Vagina (tissue), 2 donors: ENCODE results near the gene DNAH6. TPM values are rescaled to one million over a fixed set of nuclear protein-coding genes. Genes with fewer than 3 reads are reported as not detected.

Source experiments
- DNase-seq, 2 donors: peaks; one replicate each; pipeline ENCODE4 v3.0.0-alpha.2; 2017; ENCODE audit errors: extremely low spot score in 2 of 2
- H3K27ac ChIP-seq: fragments of 200-600 bp; sonication (generic); one replicate; pipeline ENCODE4 v1.5.1; 2019
- H3K27me3 ChIP-seq: fragments of 200-600 bp; sonication (generic); one replicate; pipeline ENCODE4 v1.5.1; 2019
- H3K36me3 ChIP-seq, 2 donors: fragments of 200-600 bp; sonication (generic); one replicate each; pipeline ENCODE4 v1.5.1; 2017 to 2019
- H3K4me1 ChIP-seq: fragments of 200-600 bp; sonication (generic); one replicate; pipeline ENCODE4 v1.5.1; 2019
- H3K4me3 ChIP-seq, 2 donors: fragments of 200-600 bp; sonication (generic); 1 replicate in 1 of 2; 2 replicates in 1 of 2; pipeline ENCODE4 v1.5.1; 2016 to 2019
- H3K9me3 ChIP-seq: fragments of 200-600 bp; sonication (generic); one replicate; pipeline ENCODE4 v1.5.1; 2019
- CTCF ChIP-seq, 3 experiments: fragments of 450-650 bp in 2 of 3; fragments of 200-600 bp in 1 of 3; sonication (generic) in 1 of 3; IDR thresholded peaks; one replicate each; pipeline ENCODE4 v1.5.1; 2017 to 2019; ENCODE audit warnings: antibody characterized with exemption in 3 of 3, mild to moderate bottlenecking in 2 of 3, moderate library complexity in 2 of 3
- POLR2A ChIP-seq, 2 donors: fragments of 450-650 bp; IDR thresholded peaks; one replicate each; pipeline ENCODE4 v1.6.1; 2017; ENCODE audit warnings: antibody characterized with exemption in 2 of 2, mild to moderate bottlenecking in 2 of 2, moderate library complexity in 2 of 2
- POLR2AphosphoS5 ChIP-seq, 2 donors: sonication (generic); formaldehyde crosslinking; IDR thresholded peaks; one replicate each; pipeline ENCODE4 v1.9.0; 2017; ENCODE audit warnings: antibody characterized with exemption in 2 of 2, mild to moderate bottlenecking in 2 of 2, low read depth in 1 of 2; ENCODE audit not compliant: insufficient read depth in 1 of 2
- intact Hi-C: fragments of 100-400 bp; cut with DNase I; formaldehyde crosslinking; loops from one replicate; pipeline ENCODE4 v1.15.1; 2023
- total RNA-seq: library from RNA; depleted of rRNA; stranded (reverse); fragments of >200 nt; gene quantifications from one replicate; pipeline ENCODE4 v1.2.3, GENCODE V29; 2016

The DNAH6 gene
- total RNA-seq, 1 donor from 2014 or later = 0.49 TPM

GRCh38 chr2:84793641-84794040, 277.3 kb downstream of the DNAH6 start:
- intact Hi-C loops = no loop called here
- Histone ChIP-seq H3K4me1 (no peaks in the 10 kb centered on the region), H3K9me3 (no peaks in the 10 kb centered on the region), H3K27me3 (no peaks in the 10 kb centered on the region), H3K36me3 (no peaks in the 10 kb centered on the region), H3K4me3 (no peak overlapping the region), H3K27ac (no peak overlapping the region)
- DNase-seq = no peak
- no peak for TF ChIP-seq CTCF (IDR thresholded peaks at IDR 0.05)
- TF ChIP-seq POLR2A (IDR thresholded peaks at IDR 0.05) = no peak

- intact Hi-C loops = no loop called here
- H3K4me3 ChIP-seq = no peak overlapping the region
- no peak overlapping the region for H3K27ac ChIP-seq
- no peaks in the 10 kb centered on the region for H3K27me3 ChIP-seq
- H3K36me3 ChIP-seq = no peaks in the 10 kb centered on the region
- H3K4me1 ChIP-seq = no peaks in the 10 kb centered on the region
- TF ChIP-seq CTCF (IDR thresholded peaks at IDR 0.05) (no peak), POLR2A (IDR thresholded peaks at IDR 0.05) (no peak), POLR2AphosphoS5 (IDR thresholded peaks at IDR 0.05; ENCODE audit: insufficient read depth in 1 of 2, low read depth in 1 of 2) (no peak)
- no peaks in the 10 kb centered on the region for H3K9me3 ChIP-seq
- DNase-seq = no peak
Observed at GRCh38 chr2:84796798-84797197, 280.5 kb downstream of the DNAH6 start.

GRCh38 chr2:84797271-84797670, 281.0 kb downstream of the DNAH6 start:
- intact Hi-C loops = no loop called here
- H3K27me3 ChIP-seq = no peaks in the 10 kb centered on the region
- no peak overlapping the region for H3K27ac ChIP-seq
- no peaks in the 10 kb centered on the region for H3K36me3 ChIP-seq
- H3K4me3 ChIP-seq = no peak overlapping the region
- TF ChIP-seq CTCF (IDR thresholded peaks at IDR 0.05) (no peak), POLR2A (IDR thresholded peaks at IDR 0.05) (no peak), POLR2AphosphoS5 (IDR thresholded peaks at IDR 0.05; ENCODE audit: insufficient read depth in 1 of 2, low read depth in 1 of 2) (no peak)
- no peaks in the 10 kb centered on the region for H3K4me1 ChIP-seq
- DNase-seq = no peak
- no peaks in the 10 kb centered on the region for H3K9me3 ChIP-seq

GRCh38 chr2:84799772-84800171, 283.5 kb downstream of the DNAH6 start:
- H3K36me3 ChIP-seq = no peaks in the 10 kb centered on the region
- H3K27me3 ChIP-seq = no peaks in the 10 kb centered on the region
- intact Hi-C loops = no loop called here
- H3K4me3 ChIP-seq = no peak overlapping the region
- H3K27ac ChIP-seq = no peak overlapping the region
- DNase-seq = no peak
- TF ChIP-seq POLR2AphosphoS5 (IDR thresholded peaks at IDR 0.05; ENCODE audit: insufficient read depth in 1 of 2, low read depth in 1 of 2) (no peak), POLR2A (IDR thresholded peaks at IDR 0.05) (no peak), CTCF (IDR thresholded peaks at IDR 0.05) (no peak)
- H3K4me1 ChIP-seq = no peaks in the 10 kb centered on the region
- H3K9me3 ChIP-seq = no peaks in the 10 kb centered on the region

- Histone ChIP-seq H3K9me3 (no peaks in the 10 kb centered on the region), H3K36me3 (no peaks in the 10 kb centered on the region), H3K27ac (no peak overlapping the region), H3K4me1 (no peaks in the 10 kb centered on the region), H3K4me3 (no peak overlapping the region), H3K27me3 (no peaks in the 10 kb centered on the region)
- DNase-seq = no peak
- intact Hi-C loops = no loop called here
- TF ChIP-seq CTCF (IDR thresholded peaks at IDR 0.05) = no peak
- TF ChIP-seq POLR2AphosphoS5 (IDR thresholded peaks at IDR 0.05; ENCODE audit: insufficient read depth in 1 of 2, low read depth in 1 of 2) = no peak
- TF ChIP-seq POLR2A (IDR thresholded peaks at IDR 0.05) = no peak
Observed at GRCh38 chr2:84800194-84800805, 284.0 kb downstream of the DNAH6 start.
